Kidney glomerular epithelial cell (primary cell): ENCODE measurements around the gene GMPR.

Source experiments
- DNase-seq: peaks from one replicate; lab custom pipeline; 2025; lab: John Stamatoyannopoulos, UW

GMPR gene

DNA sequence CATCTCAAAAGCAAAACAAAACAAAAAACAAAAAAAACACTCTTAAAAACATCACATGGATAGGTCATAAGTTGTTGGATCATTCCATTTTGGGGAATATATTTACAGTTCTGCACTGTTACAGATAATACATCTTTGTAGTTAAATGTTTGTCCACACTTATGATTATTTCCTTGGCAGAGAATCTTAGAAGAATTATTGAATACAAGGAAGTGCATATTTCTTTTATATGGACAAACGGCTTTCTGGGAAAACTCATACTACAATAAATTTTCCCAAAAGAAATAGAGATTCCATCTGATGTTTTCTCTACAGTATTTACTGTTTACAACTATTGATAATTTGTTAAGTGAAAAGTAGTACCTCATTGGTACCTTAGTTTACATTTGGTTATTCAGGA is 33.8 kb downstream of the GMPR start:
- DNase-seq: no peak

DNA sequence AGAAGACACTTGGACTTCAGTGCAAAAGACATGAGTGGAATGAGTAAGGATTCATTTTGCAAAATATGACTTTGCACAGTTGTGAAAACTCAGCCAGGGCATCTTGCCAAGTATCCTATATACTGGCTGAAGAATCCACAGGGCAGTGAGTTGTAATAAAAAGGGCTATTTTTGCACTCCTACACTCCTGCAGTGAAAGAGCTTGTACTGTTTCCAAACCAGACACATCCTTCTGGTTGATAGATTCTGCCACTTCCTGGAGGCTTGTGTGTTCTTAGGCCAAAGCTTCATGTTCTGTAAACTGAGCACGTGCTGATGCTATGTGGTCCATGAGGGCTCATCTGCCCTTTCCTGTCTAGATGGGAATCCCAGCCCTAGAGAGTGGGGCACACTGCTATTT is 34.9 kb downstream of the GMPR start:
- no peak for DNase-seq

DNA sequence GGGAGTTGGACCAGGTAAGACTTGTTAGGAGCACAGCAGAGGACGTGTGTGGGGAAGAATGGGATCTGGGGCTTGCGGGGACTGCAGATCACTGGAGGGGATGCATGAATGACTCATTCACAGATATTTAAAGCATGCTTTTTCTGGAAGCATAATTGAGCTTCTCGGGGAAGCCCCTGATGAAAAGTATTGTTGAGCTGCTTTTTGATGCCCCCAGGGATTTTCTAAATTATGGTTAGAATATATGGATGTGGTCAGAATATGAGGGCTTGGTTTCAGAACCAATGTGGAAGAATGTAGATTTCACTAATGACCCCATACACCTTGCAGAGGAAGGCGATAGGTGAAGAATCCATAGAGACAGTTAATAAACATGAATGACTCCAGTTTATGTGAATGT is 36.1 kb downstream of the GMPR start:
- no peak for DNase-seq

DNA sequence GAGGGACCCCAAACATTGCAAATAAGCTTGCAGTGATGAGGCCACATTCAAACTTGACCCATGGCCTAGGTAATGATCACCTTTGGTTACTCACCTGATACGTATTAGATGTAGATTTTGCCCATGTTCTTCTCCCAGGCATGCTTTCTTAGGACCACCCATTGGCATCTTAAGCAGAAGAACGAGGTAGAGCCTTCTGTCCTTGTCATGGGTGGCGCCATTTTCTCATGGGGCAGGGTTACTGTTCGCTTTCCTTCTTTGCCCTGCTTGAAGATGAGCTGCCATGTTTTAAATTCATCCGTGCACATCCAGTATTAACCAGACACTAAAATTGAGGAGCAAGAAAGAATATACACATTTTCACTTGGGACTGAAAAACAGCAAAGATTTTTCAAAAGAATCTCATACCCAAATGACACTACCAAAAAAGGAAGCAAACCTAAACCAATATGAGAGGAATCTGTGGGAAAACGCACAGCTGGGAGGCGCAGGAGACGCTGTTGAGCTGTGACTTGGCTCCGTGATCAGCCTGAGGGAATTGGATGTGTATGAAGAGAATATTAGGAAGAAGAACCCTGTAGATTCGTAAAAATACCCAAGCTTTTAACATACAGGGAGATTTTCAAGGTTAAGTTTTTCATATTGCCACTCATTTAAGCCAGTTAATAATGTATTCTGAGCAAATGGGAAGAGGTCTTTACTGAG is 36.6 kb downstream of the GMPR start:
- no peak for DNase-seq

DNA sequence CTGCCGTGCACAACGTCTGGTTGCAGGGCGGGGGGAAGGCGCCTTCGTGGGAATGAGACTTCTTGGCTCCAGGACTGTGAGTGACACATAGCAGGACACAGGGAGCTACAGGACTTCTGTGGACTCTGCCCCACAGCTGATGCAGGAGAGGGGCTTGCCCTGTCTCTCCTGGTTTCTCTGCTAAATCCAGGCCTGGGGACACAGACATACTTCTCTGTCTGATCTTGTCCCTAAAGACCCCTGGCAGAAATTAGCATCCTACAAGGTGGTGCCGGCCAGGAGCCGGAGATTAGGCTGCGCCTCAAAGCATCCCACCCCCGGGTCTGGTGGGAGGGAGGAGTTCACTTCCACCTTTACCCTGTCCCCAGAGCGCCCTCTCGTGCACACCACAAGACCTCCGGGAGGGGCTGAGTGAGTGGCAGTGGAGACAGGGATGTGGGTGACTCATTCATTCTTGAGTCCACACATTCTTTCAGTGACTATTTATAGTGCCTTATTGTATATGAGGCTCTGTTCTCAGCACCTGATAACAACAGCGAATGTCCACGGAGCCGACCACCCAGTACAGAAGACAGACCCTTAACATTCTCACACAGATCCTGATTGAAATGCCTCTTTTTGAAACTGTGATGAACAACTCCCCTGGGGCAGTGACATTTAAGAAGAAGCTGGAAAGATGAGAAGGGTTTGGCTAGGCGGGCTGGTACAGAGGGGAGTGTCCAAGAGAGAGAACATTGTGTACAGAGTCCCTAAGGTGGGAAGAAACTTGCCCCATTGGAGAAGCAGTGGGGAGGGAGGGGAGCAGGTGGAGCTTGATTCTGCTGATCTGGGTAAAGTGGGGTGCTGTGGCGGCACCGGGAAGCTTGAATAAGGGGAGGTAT is 39.0 kb downstream of the GMPR start:
- DNase-seq: peak; percentile 74

DNA sequence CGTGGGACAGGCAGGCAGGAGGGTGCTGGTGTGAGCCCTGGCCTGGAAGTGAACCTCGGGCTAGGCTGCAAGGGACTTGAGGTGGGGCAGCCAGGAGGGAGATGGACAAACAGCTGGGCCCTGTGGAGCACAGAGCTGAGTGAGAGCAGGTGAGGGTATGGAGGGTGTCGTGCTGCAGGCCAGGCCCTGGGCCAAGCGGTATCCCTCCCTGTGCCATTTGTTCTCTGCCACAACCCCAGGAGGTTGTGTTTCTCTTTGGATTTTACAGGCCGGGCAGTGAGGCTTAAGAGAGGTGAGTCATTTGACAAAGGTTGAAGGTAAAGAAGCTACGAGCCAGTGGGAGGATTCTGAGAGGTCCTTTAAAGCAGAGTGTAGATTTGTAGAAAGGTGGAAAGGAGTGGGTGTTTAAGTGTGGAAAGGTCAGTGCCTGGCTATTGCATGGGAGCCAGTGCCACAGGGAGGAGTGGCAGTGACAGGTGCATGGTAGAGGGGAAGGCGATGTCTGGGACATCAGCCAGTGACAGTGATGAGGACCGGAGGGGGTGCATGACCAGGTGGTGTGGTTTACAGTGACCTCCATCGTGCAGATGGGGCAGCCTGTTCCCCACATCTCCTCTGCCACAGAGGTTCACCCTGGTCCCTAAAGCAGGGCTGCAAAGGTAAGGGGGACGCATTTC is 39.8 kb downstream of the GMPR start:
- DNase-seq: peak; percentile 37

DNA sequence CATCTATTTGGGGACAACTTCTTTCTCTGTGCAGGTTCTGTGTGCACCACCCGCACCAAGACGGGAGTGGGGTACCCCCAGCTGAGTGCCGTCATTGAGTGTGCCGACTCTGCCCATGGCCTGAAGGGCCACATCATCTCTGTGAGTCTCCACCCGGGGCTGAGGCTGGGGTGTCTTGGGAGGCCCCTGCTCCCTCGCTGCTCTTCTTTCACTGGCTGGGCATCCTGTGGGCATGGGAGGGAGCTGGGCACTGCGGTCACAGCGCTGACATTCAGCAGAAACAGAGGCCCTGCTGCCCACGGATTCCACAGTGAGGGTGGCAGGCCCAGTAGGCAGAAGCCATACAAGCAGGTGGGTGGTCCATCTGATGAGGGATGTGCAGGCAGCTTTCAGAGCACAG is 40.4 kb downstream of the GMPR start:
- no peak for DNase-seq

DNA sequence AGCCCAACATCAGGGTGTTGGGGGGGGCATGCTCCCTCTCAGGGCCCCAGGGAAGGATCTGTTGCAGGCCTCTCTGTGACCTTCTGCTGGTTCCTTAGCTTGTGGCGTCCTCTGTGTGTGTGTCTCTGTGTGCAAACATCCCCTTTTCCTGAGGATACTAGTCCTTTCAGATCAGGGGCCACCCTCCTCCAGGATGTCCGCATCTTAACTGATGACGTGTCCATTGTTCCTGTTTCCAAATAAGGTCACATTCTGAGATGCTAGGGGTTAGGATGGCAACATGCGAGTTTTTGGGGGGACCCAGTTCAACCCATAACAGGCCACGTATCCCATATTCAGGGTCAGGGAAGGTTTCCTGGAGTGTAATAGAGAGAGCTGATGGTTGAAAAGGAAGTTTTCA is 40.9 kb downstream of the GMPR start:
- no peak for DNase-seq

DNA sequence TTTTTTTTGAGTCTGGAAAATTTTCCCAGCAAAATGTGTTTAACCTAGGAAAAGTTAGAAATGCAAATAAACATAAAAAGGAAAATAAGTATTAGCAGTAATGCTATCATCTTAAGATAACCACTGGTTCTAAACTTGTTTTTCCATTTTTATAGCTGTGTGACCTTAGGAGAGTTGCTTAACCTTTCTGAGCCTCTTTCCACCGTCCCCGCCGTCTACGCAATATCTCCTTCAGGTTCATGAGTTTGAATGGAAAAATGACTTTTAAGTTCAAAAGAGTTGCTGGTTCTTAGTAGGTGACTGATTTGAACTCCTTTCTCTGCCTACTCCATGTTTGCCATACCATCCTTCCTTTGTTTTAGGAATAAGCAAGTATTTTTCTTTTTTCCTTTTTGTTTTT is 44.0 kb downstream of the GMPR start:
- no peak for DNase-seq

DNA sequence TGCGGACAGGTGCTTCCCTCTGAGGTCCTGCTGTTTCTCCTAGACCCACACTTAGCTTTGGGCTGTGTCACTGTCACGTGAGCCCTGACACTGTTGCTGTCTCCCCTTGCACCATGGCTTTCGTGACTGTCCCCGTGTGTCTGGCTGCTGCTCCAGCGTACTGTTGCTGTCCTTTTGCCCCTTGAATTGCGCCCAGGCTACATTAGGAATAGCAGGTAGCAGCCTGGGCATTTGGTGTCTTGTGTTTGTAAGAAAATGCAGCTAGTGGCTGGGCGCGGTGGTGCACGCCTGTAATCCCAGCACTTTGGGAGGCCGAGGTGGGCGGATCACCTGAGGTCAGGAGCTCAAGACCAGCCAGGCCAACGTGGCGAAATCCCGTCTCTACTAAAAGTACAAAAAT is 46.1 kb downstream of the GMPR start:
- no peak for DNase-seq

DNA sequence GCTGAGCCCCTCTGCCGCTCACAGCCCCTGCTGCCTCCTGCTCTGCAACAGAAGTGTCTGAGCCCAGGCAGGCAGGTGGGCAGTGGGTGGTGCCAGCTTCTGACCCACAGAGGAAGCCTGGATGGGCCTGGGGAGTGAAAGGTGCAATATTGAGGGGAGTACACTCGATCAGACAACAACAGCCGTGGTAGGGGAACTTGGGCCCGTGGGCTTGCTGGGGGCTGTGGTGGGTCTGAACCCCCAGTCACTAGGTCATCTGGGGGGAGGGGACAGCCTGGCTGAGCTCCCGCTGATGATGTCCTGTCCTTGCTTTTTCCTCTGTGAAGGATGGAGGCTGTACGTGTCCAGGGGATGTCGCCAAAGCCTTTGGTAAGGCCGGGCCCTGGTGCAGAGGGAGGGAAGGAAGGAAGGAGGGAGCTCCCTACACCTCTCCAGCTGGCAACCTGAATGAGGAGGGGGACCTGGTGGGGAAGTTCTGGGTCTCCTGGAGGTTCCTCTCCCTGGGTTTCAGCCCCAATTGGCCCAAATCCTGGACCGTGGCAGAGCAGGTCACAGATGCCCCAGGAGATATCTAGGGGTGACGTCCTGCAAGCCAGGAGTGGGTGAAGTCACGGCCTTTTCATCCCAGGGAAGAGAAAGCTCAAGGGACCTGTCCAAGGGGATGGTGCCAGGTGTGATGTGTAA is 47.2 kb downstream of the GMPR start:
- no peak for DNase-seq

DNA sequence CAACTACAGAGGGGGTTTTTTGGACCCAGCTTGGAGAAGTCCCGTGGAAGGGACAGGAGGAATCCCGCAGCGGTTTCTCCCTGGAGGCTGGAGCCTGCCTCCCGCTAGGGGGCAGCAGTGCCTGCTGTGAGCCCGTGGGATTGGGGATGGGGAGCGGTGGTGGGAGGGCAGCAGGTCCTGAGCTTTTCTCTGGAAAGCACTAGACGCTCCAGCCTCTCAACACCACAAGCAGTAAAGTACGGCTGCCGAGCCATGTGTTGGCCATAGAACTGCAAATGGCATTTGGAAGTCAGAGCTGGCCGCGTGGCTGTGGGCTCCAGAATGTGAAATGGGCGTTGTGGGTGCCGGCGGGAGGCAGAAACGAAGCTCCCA is 47.8 kb downstream of the GMPR start:
- peak; percentile 32 for DNase-seq

DNA sequence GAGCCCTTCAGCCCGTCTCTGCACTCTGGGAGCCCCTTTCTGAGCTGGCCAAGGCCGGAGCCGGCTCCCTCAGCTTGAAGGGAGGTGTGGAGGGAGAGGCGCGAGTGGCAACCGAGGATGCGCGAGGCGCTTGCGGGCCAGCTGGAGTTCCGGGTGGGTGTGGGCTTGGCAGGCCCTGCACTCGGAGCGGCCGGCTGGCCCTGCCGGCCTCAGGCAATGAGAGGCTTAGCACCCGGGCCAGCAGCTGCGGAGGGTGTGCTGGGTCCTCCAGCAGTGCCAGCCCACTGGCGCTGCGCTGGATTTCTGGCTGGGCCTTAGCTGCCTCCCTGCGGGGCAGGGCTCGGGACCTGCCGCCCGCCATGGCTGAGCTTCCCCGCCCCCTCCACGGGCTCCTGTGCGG is 49.8 kb downstream of the GMPR start:
- no peak for DNase-seq

DNA sequence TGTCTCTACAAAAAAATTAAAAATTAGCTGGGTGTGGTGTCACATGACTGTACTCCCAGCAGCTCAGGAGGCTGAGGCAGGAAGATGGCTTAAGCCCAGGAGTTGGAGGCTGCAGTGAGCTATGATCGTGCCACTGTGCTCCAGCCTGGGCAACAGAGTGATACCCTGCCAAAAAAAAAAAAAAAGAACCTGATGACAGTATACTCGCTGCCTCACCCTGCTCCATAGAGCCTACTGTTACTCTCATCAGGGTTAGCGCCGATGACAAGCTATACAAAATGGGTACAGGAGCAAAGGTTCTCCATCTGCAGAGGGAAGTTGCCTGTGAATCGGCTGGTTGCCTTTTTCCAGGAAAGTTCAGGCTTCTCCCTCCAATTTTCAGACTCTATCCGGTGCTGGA is 53.4 kb downstream of the GMPR start:
- DNase-seq: no peak

DNA sequence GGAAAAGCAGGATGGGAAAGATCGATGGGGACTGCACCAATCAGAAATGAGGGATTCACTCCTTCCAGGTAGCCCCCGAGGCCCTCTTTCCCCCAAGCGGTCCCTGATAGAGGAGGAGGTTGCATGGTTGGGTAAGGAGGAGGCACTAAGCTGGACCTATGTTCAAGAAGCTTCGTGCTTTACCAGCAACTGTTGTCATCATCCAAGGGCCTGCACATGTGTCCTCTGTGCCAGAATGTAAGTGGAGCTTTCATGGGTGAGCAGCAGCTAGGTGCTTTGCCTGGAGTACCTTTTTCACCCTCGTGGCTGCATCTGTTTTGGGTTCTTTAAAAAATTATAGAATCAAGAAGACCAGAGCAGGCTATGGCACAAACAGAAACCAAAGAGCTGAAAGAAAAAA is 54.0 kb downstream of the GMPR start:
- no peak for DNase-seq

DNA sequence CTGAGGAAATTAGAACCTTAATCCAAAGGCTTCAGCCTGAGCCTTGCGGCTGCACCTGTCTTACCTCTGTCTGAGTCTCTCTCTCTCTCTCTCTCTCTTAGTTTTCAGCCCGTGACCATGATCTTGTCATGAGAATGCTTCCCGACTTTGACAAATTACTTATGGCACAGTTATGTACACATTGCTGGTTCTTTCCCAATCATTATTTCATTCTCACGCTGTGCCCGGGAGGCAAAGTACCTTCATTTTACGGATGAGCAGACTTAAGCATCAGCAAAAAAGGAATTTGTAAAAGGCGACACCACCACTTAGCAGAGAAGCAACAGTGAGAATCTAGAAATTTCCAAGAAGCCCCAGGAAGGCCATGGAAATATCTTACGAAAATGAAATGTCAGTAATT is 54.6 kb downstream of the GMPR start:
- DNase-seq: peak; percentile 7

DNA sequence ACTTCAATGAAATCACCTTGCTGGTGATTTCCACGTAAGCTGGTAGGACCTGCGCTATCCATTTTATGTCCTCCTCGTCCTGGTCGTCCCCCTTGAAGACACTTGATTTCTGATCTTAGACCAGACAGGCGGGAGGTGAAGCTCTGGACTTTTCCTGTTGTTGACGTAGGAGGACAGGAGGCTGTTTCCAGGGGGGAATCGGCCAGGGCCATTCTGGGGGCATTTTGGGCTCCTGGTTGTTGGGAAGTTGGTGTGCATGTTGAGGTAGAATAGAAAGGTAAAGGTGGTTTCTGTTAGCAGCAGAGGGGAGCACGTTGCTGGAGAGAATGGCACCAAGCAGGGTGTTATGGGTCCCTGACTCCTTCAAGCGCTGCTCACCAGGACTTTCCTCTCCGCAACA is 56.0 kb downstream of the GMPR start:
- no peak for DNase-seq

DNA sequence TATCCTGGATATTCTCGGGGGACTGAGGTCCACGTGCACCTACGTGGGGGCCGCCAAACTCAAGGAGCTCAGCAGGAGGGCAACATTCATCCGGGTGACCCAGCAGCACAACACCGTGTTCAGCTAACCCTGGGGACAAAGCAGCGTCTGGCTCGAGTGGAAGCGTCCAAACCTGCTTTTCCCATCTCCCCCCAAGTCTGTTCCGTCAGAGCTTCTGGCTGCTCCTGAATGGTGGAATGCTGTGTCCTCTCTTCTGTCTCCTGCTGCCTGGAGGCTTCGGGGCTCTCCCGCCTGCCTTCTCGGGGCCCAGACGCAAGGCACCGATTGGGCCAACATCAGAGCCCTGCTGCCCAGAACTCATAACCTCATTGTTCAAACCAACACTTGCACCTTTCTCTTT is 56.7 kb downstream of the GMPR start:
- DNase-seq: no peak

DNA sequence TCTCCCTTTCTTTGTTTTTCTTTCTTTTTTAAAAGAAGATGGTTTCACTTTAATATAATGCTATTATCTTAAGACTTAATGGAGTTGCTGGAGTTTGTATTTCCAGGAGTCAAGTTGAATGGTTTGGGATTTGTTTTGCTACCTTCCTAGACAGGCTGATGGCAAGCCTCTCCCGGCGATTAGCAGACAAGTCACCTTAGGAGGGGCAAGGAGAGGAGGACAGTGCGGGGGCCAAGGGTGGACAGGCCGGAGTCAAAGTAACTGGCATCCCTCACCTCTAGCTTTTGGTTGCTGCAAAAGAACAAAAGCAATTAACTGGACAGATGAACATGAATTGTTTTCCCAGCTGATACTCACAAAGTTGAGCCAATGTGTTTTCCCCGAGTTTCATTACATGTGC is 57.1 kb downstream of the GMPR start:
- no peak for DNase-seq

DNA sequence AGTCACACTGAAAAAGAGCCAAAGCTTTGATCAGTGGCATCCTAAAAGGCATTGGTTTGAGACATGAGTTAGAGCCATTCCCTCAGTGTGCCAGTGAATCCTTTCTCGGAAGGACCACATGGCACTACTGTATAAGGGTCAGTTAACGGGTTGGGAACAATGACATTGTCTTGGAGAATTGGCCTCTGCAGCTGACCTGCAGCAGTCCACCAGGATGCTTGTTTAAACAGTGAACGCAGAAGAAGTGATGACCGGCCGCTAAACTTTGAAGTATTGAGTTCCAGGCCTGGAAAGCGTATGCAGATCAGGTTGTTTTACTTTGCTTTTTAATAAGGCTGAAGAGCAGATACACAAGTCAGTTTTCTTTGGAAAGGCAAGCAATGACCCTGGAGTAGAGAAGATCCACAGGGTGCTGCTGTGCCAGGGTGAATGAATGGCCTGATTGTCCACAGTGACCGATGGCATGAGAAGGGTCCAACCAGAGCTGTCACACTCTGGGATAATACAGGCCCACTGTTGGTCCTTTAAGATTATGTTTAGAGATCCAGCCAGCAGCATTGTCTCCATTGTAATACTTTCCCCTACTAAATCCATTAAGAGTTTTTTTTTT is 57.8 kb downstream of the GMPR start:
- DNase-seq: no peak

DNA sequence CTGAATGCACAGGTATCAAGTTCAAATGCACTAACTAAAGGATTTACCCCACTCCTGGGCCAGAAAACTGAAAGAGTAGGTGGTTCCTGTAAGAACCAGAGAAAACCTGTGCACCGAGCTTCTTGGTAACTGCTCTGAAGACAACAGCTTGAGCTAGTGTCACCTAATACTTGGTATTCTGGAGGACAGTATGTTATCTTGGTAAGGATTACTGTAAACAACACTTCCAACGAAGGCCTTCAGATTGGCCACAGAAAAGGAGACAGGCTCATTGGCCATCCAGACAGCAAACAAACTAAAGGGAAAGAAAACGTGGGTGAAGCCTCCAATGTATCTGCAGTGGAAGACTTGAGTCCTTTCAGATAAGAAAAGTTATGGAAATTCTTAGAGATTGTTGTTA is 61.5 kb downstream of the GMPR start:
- DNase-seq: no peak

DNA sequence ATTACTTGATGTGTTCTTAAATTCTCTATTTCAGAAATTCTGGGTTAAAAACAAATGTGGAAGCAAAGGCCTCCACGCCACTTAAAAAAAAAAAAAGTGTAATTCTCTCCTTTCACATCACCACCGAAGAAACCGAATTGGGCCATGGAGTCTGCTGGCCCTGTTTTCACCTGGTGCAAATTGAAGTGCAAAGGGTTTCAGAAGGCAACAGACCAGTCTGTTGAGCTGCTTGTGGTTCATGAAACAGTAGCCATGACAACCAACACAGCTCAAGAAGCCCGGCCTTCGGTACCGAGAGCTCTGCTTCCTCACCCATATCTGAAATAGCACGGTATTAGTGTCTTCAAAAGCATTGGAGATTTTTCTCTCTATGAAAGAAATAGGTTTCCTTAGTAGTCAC is 63.1 kb downstream of the GMPR start:
- no peak for DNase-seq
